HUES64 (cell line): ENCODE measurements around the gene STEAP3.

ENCODE experiments used
- H3K27ac ChIP-seq: 2 replicates; pipeline ENCODE4 v1.7.0; 2013; ENCODE audit warnings: low read depth, low read length, inconsistent platforms
- H3K27me3 ChIP-seq: 2 replicates; pipeline ENCODE4 v1.6.1; 2013; ENCODE audit warnings: mild to moderate bottlenecking, low read length; ENCODE audit not compliant: insufficient read depth
- H3K36me3 ChIP-seq: 2 replicates; pipeline ENCODE4 v1.6.1; 2013; ENCODE audit warnings: mild to moderate bottlenecking, low read length; ENCODE audit not compliant: insufficient read depth
- H3K4me1 ChIP-seq: 2 replicates; pipeline ENCODE4 v1.6.1; 2013; ENCODE audit warnings: mild to moderate bottlenecking, low read length, moderate library complexity; ENCODE audit not compliant: insufficient read depth
- H3K4me3 ChIP-seq: 2 replicates; pipeline ENCODE4 v1.5.1; 2013; ENCODE audit warnings: mild to moderate bottlenecking, low read length, moderate library complexity
- H3K9ac ChIP-seq: 2 replicates; pipeline ENCODE4 v1.6.1; 2013; ENCODE audit warnings: mild to moderate bottlenecking, low read depth, low read length
- H3K9me3 ChIP-seq: 2 replicates; pipeline ENCODE4 v1.6.1; 2013; ENCODE audit warnings: low read depth, low read length; ENCODE audit not compliant: insufficient read depth
- WGBS: fragments of 150-250, 120-280 bp; methylation state at CpG from one replicate; pipeline ENCODE4 v1.1.7; 2013; ENCODE audit warnings: missing lambda C conversion rate; 5-methylcytosine and 5-hydroxymethylcytosine counted together

The STEAP3 gene

DNA sequence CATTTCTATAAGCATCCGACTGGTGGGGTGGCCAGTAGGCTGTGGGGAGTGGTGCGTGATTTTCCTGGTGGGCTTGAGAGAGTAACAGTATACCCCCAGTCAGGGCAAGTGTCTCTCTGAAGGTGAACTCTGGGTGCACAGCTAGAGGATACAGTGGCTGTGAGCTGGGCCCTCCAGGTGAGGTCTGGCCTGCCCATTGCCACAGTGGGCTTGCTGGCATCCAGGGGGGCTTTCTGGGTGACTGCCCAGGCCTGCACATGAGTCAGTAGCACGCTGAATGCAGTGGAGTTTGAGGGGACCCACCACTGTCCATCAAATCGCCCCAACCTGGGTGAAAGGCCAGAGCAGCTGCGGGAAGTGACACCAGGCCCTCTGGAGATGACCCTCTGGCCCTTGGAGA is 4.5 kb downstream of the STEAP3 start:
- 88% methylated on average over 5 of the region's 5 CpGs for WGBS
- no peaks in the 10 kb centered on the region for H3K36me3 ChIP-seq
- no peak overlapping the region for H3K4me3 ChIP-seq
- no peaks in the 10 kb centered on the region for H3K9me3 ChIP-seq
- H3K27ac ChIP-seq, result no peak overlapping the region
- H3K27me3 ChIP-seq, result peaks cover 17% of the 10 kb centered on the region
- H3K9ac ChIP-seq, result no peak overlapping the region
- peaks cover 25% of the 10 kb centered on the region; the same call in 1 of the 2 replicates for H3K4me1 ChIP-seq

DNA sequence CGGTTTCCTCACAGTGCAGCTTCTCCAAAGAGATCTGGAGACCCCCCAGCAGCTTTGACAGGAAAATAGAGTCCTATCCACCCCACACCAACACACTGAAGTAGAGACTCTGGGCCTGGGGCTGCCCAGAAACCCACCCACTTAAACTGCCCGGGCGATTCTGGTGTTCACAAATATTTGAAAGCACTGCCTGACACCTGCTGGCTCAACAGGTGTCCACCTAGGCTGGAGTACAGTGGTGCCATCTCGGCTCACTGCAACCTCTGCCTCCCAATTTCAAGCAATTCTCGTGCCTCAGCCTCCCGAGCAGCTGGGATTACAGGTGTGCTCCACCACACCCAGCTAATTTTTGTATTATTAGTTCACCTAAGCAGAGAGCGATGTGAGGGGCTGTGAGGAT is 5.3 kb downstream of the STEAP3 start:
- no peak overlapping the region for H3K27ac ChIP-seq
- no peak overlapping the region for H3K9ac ChIP-seq
- no peaks in the 10 kb centered on the region for H3K36me3 ChIP-seq
- H3K4me1 ChIP-seq, result peaks cover 23% of the 10 kb centered on the region; the same call in 1 of the 2 replicates
- 92% methylated on average over 7 of the region's 7 CpGs for WGBS
- H3K9me3 ChIP-seq, result no peaks in the 10 kb centered on the region
- H3K27me3 ChIP-seq, result peaks cover 11% of the 10 kb centered on the region
- no peak overlapping the region for H3K4me3 ChIP-seq

DNA sequence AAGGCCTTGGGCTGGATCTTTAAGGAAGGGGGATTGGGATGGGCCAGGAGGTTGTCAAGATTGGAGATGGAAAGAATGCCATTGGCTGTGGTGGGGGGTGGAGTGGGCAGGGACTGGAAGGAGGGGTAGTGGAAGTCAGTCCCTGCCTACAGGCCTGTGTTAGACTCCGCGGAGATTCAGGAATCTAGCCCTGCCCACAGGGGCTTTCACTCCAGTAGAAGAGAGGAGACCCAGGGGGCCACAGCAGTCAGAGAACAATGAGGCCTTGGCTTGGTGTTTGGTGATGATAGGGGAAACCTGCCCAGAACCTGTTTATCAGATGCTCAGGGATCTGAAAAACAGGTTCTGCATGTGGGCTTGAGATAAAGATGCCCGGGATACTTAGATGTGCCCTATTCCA is 6.1 kb downstream of the STEAP3 start:
- no peak overlapping the region for H3K4me3 ChIP-seq
- H3K27me3 ChIP-seq, result peaks cover 4% of the 10 kb centered on the region
- no peak overlapping the region for H3K9ac ChIP-seq
- no peaks in the 10 kb centered on the region for H3K36me3 ChIP-seq
- H3K27ac ChIP-seq, result no peak overlapping the region
- peaks cover 24% of the 10 kb centered on the region; the same call in 1 of the 2 replicates for H3K4me1 ChIP-seq
- H3K9me3 ChIP-seq, result no peaks in the 10 kb centered on the region
- WGBS, result 72% methylated on average over 3 of the region's 3 CpGs

DNA sequence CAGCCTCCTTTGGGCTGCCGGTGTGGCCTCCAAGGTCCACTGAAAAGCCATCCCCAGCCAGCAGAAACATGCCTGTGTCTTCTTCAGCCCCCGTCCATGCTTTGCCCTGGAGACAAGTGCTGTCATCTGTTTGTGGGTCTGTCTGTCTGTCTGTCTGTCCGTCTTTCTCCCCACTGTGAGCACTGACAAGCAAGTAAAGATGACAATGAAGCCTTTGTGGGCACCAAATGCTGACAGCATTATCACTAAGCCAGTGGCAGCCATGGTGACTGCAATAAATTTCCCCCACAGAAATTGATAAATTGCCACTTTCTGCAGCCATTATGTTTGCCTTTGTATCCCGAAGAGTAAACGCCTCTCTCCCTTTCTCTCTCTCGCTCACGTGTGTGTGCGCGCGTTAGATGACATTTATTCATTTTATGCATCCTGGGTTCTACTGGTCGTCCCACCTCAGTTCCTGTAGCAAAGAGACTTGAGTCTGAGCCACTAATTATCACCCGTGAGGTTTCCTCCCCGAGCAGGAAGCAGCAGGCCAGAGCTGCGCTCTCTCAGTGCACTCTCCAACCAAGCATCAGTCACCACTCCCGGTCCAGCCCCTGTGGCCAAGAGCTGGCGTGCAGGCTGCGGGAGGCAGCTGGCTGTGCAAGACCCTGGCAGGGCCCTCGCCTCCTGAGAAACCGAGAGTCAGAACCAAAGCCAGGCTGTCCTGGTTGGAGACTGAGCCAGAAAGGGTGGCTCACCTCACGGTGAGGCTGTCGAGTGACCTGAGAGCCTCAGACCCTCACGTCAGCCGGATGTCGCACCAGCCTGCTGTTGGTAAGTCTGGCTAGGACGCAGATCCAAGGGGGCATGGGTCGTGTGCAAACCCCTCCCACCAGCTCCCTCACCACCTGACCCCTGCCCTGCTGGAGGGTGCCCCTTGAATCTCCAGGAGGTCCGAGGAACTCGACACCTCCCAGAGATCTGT is 6.9 kb downstream of the STEAP3 start:
- Histone ChIP-seq H3K4me3 (no peak overlapping the region), H3K4me1 (peaks cover 23% of the 10 kb centered on the region; the same call in 1 of the 2 replicates), H3K9me3 (no peaks in the 10 kb centered on the region), H3K9ac (no peak overlapping the region), H3K27me3 (no peaks in the 10 kb centered on the region), H3K36me3 (no peaks in the 10 kb centered on the region), H3K27ac (no peak overlapping the region)
- WGBS, result 85% methylated on average over 28 of the region's 28 CpGs

DNA sequence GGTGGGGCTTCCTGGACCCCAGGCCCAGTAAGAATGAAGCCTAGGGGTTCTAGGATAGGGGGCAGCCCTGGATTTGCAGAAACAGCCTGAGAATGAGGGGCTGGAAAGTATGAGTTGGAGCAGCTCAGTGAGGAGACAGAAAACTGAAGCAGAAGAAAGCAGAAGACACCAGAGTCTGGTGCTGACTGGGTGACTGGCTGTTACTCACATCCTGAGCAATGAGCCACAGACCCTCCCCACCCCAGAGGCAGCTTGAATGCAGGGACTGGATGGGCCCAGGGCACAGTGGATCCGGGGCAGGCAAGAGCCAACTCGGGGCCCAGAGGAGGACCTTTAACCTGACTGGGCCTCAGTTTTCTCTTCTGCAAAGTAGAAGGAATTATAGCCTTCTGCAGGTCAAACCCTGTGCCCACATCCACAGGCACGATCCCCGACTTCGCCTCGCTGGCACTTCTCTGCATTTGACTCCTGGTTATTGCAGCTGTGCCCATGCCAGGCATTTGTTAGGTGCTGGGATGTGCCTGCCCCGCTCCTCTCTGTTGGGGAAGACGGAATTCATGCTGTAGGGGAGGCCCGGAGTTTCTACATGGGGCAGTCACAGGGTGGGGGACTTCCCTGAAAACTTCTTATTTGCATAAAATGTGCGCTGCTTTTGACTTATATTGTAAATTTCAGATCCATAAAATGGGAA is 8.5 kb downstream of the STEAP3 start:
- no peaks in the 10 kb centered on the region for H3K9me3 ChIP-seq
- H3K9ac ChIP-seq, result no peak overlapping the region
- H3K36me3 ChIP-seq, result no peaks in the 10 kb centered on the region
- 92% methylated on average over 10 of the region's 10 CpGs for WGBS
- H3K4me1 ChIP-seq, result peaks cover 30% of the 10 kb centered on the region
- H3K4me3 ChIP-seq, result no peak overlapping the region
- H3K27ac ChIP-seq, result no peak overlapping the region
- H3K27me3 ChIP-seq, result no peaks in the 10 kb centered on the region

DNA sequence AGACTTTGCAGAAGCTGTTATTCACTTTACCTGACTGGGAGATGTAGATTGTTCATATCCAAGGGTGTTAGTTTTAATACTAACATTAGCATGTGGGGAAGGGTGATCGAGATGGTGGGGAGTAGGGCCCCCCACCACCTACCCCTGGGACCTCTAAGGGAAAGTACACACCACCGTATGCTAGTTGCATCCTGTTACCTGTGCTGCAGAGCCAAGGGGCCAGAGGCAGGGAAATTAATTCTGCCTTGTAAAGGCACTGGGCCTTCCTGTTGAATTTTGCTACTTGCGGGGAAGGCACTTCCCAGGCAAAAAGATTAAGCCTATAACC is 9.0 kb downstream of the STEAP3 start:
- Histone ChIP-seq H3K4me1 (peaks cover 34% of the 10 kb centered on the region), H3K27ac (no peak overlapping the region), H3K9me3 (no peaks in the 10 kb centered on the region), H3K27me3 (no peaks in the 10 kb centered on the region), H3K4me3 (no peak overlapping the region), H3K36me3 (no peaks in the 10 kb centered on the region), H3K9ac (no peak overlapping the region)
- WGBS, result 93% methylated on average over 2 of the region's 3 CpGs

GRCh38 chr2:119233326-119234020 is 9.8 kb downstream of the STEAP3 start:
- Histone ChIP-seq H3K9ac (no peak overlapping the region), H3K4me1 (peaks cover 34% of the 10 kb centered on the region), H3K27ac (no peak overlapping the region), H3K27me3 (no peaks in the 10 kb centered on the region), H3K4me3 (no peak overlapping the region), H3K36me3 (no peaks in the 10 kb centered on the region), H3K9me3 (no peaks in the 10 kb centered on the region)
- 91% methylated on average over 7 of the region's 7 CpGs for WGBS

DNA sequence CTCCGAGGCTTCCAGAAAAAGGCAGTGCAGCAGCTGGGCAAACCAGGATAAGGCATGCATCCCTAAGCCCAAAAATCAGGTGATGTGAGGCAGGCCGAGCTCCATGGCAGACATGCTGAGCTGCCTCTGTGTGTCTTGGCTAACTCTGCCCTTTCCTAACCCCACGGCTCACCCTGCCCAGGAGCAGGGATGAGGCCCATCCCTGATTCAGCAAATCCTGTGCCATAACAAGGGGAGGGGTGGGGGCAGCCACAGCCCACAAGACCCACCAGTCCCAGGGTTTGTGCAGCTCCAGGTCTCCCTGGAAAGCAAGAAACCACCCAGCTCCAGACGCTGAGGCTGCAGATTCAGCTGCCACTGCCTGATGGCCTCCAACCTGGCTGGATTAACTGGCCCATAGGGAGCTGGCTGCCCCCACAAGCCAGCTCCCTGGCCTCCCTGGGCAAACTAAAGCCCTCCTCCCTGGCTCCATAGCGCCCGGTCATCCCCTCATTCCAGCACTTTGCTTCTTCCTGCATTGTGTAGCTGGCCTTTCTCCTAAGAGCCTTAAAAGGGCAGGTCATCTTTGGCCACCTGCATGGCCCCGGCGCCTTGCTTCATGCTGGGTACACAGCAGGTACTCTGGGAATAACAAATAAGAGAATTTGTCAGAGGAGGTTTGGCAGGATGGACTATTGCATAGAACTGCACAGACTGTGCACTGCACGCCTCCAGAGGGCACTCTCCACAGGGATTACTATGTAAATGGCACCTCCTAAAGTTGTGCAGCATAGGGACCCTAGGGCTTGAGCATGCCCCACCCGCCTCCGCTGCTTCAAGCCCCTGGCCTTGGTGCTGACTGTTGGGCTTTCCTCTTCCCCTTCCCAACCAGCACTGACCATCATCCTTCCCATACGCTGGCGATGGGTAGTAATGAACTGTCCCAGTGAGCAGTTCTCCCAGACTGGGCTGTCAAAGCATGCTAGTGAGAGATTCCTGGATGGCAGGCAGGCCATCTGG is 10.7 kb downstream of the STEAP3 start:
- Histone ChIP-seq H3K27ac (no peak overlapping the region), H3K4me1 (peaks cover 34% of the 10 kb centered on the region), H3K4me3 (no peak overlapping the region), H3K36me3 (no peaks in the 10 kb centered on the region), H3K9me3 (no peaks in the 10 kb centered on the region), H3K27me3 (no peaks in the 10 kb centered on the region), H3K9ac (no peak overlapping the region)
- WGBS, result 67% methylated on average over 12 of the region's 13 CpGs

DNA sequence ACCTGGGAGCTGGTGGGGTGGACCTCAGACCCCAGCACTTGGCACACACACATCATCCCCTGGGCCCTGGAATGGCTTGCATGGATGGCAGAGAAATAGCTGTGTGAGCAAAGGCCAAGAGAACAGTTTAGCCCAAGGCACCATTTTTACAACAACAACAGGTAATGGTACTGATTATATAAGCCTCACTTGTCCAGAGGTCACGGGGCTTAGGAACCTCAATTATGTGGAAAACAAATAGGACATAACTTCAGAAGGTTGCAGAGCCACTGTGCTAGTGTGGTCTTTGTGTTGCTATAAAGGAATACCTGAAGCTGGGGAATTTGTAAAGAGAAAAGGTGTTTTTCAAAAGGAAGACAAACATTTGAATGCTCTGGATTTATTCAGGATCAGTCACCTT is 13.2 kb downstream of the STEAP3 start:
- peaks cover 35% of the 10 kb centered on the region for H3K4me1 ChIP-seq
- H3K4me3 ChIP-seq, result no peak overlapping the region
- no peak overlapping the region for H3K27ac ChIP-seq
- no peaks in the 10 kb centered on the region for H3K27me3 ChIP-seq
- no peaks in the 10 kb centered on the region for H3K9me3 ChIP-seq
- WGBS, result 93% methylated on average over 1 of the region's 1 CpG
- no peaks in the 10 kb centered on the region for H3K36me3 ChIP-seq
- H3K9ac ChIP-seq, result no peak overlapping the region
